ENCODE data around the gene KCNK15.

DNA sequence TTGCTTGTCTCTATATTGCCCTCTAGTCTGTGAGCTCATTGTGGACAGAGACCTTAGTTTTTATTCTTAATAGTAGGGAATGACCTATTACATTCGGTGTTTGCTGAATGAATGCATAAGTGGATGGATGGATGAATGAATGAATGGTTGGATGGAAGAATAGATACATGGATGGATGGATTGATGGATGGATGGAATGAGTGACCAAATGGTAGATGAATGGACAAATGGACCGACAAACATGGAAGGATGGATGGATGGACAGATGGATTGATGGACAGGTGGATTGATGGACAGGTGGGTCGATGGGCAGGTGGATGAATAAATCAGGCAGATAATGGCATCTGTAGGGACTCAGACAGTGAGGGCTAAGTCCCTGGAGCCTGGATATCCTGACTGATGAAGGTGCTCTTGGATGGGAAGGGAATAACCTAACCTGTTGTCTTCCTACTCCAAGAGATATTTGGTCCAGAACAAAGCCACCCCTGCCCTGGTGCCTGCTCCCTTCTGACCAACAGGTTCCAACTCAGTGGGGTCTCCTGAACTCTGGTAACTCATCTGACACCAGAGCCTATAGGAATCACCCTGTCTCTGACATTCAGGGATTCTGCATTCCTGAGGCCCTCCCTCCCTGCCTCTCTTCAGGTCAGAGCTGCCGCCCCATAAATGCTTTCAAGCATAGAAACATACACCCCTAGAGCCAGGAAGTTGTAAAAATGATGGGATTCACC is 40.1 kb upstream of the KCNK15 start:
- TF ChIP-seq TBP (optimal IDR thresholded peaks at IDR 0.05; ENCODE audit: low read depth, low read length) = no peak
- TF ChIP-seq PHB (CRISPR knock-in tag; IDR thresholded peaks at IDR 0.05) = no peak
- no peak for TF ChIP-seq POLR2A (conservative IDR thresholded peaks at IDR 0.05)
- no peak for TF ChIP-seq CHD1 (IDR thresholded peaks at IDR 0.05; ENCODE audit: low read length)
- no peak for TF ChIP-seq DPF2 (IDR thresholded peaks at IDR 0.05)
- no peak for TF ChIP-seq POLR3A (IDR thresholded peaks at IDR 0.05; ENCODE audit: borderline replicate concordance, extremely low read depth, insufficient read depth, insufficient read length)
- no peak for TF ChIP-seq RFX5 (IDR thresholded peaks at IDR 0.05; ENCODE audit: low read depth, low read length)
- TF ChIP-seq ILK (tag; IDR thresholded peaks at IDR 0.05; ENCODE audit: borderline replicate concordance, low read depth) = no peak
- TF ChIP-seq, protein P1, sequence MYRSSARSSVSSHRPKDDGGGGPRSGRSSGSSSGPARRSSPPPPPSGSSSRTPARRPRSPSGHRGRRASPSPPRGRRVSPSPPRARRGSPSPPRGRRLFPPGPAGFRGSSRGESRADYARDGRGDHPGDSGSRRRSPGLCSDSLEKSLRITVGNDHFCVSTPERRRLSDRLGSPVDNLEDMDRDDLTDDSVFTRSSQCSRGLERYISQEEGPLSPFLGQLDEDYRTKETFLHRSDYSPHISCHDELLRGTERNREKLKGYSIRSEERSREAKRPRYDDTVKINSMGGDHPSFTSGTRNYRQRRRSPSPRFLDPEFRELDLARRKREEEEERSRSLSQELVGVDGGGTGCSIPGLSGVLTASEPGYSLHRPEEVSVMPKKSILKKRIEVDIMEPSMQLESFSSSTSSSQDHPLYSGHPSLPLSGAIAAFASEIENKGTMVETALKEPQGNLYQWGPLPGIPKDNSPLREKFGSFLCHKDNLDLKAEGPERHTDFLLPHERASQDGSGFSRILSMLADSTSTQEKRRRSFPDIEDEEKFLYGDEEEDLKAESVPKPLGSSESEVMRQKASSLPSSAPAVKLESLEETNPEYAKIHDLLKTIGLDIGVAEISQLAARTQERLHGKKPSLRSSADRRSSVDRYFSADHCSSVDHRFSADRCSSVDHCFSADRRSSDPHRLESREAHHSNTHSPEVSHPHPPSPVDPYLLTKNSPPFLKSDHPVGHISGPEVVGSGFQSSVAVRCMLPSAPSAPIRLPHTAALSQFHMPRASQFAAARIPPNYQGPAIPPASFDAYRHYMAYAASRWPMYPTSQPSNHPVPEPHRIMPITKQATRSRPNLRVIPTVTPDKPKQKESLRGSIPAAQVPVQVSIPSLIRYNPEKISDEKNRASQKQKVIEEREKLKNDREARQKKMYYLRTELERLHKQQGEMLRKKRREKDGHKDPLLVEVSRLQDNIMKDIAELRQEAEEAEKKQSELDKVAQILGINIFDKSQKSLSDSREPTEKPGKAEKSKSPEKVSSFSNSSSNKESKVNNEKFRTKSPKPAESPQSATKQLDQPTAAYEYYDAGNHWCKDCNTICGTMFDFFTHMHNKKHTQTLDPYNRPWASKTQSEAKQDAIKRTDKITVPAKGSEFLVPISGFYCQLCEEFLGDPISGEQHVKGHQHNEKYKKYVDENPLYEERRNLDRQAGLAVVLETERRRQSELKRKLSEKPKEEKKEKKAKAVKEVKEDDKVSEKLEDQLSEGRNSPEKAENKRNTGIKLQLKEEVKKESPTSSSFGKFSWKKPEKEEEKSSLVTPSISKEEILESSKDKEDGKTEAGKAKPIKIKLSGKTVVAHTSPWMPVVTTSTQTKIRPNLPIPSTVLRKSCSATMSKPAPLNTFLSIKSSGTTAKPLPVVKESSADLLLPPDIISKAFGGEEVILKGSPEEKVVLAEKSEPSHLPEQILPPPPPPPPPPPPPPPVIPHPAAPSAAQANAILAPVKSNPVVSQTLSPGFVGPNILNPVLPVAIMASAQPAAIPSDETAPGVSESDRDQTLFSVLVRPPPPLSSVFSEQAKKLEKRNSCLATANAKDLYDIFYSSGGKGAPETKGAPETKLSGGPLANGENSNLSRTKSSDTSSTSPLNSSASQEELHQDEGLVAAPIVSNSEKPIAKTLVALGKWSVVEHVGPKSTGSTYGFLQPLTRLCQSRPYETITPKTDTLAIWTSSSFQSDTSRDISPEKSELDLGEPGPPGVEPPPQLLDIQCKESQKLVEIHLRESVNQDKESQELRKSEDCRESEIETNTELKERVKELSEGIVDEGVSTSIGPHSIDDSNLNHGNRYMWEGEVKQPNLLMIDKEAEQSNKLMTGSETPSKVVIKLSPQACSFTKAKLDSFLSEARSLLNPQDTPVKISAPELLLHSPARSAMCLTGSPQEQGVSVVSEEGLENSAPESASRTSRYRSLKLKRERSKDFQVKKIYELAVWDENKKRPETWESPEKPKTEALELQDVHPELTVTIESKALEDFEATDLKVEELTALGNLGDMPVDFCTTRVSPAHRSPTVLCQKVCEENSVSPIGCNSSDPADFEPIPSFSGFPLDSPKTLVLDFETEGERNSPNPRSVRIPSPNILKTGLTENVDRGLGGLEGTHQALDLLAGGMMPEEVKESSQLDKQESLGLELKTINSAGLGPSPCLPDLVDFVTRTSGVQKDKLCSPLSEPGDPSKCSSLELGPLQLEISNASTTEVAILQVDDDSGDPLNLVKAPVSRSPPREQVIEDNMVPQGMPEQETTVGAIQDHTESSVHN (IDR thresholded peaks at IDR 0.05; ENCODE audit: borderline replicate concordance in 1 of 2, low read depth in 1 of 2) = no peak
